ENCODE measurements around the gene LIPK.

- TF ChIP-seq POLR2A (IDR thresholded peaks at IDR 0.05; ENCODE audit: low read length): no peak
- TF ChIP-seq GATA1 (IDR thresholded peaks at IDR 0.05; ENCODE audit: low read depth, low read length): no peak
Measured at GRCh38 chr10:88765816-88766215, 59.8 kb downstream of the LIPK start.
